DMS53 (cell line): ENCODE data around the gene ABHD18.
A peak's percentile ranks its signal among the peaks of the same experiment; 100 is the strongest.
"Not testable (repeated sequence)": the region's sequence is repeated elsewhere in the genome, so short reads cannot be mapped to it uniquely, and the experiment has no call there.

ENCODE experiments used
- DNase-seq: peaks from one replicate; lab custom pipeline; 2025; lab: John Stamatoyannopoulos, UW

ABHD18 gene

DNA sequence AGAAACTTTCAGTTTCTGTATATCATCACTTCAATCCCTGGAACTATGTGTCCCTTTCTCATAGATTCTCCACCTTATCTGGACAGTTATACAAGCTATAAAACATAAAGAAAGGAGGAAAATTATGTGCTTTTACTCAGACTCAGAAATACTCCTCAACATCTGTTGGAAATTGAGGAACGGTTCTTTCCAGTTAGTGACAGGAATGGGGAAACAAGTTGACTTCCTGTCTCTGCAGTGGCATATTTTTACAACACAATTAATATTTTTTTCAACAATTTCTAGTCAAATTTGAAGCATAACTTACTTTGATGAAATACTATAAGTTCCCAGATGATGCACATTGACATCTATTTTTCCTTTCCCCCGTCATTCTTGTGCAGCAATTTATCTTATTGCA lies 27.9 kb downstream of the ABHD18 start:
- DNase-seq: no peak

DNA sequence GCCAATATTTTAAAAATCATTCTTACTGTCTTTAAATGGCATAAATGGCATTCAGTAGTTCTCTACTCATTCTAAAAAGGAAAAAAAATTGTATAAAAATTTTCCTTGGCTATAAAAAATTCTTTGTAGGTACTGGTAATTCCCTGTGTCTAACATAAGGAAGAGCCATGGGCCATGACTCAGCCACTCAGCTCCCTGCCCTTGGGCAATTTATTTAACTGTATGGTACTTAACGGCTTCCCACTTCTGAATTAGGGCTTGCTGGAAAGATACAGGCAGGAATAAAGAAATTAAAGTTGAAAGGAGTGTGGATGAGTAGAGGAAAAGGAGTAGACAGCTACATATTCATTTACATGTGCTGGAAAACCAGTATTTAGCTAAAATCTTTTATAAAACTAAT lies 30.6 kb downstream of the ABHD18 start:
- peak; percentile 44 for DNase-seq

DNA sequence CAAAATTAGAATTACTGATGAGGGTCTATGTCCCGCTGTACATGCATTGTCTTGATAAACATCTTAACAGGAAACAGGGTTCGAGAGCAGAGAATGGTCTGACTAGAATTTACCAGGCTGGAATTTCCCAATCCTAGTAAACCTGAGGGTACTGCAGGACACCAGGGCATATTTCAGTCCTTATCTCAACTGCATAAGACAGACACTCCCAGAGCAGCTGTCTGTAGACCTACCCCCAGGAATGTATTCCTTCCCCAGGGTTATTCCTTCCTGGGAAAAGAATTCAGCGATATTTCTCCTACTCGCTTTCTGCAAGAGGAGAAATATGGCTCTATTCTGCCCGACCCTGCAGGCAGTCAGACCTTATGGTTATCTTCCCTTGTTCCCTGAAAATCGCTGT lies 31.3 kb downstream of the ABHD18 start:
- not testable (repeated sequence) for DNase-seq

DNA sequence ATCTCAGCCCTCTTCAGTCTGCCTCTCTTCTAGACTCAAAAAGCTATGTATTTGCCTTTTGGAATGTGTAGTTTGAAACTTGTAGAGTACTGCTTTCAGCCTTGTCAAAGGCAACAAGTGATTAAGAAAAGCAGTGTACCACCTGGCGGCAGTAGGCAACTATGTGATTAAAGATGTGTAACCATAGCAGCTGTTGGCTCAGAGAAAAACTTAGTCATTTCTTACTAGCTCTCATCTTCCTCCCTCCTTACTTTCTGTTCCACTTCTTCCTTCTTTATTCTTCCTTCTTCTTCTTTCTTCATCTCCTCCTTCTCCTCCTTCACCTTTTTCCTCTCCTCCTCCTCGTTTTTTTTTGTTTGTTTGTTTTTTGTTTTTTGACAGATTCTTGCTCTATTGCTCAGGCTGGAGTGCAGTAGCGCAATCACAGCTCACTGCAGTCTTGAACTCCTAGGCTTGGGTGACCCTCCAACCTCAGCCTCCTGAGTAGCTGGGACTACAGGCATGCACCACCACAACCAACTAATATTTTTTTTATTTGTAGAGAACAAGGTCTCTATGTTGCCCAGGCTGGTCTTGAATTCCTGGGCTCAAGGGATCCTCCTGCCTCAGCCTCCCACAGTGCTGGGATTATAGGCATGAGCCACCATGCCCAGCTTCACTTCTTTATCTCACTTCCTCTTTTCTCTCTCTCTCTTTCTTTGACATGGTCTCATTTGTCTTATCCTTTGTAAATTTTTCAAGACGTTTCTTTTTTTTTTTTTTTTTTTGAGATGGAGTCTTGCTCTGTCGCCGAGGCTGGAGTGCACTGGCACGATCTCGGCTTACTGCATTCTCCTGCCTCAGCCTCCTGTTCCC lies 32.6 kb downstream of the ABHD18 start:
- DNase-seq: no peak

DNA sequence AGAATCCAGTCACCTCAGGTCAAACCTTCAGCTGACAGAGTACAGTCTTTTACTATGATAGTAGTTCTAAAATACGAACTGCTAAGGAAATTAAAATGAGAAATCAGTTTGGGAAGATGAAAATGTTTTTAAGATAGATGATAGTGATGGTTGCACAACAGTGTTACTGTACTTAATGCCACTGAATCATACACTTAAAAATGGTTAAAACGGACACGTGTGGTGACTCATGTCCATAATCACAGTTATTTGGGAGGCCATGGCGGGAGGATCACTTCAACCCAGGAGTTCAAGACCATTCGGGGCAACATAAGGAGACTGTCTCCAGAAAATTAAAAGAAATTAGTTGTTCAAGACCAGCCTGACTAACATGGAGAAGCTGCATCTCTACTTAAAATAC lies 41.4 kb downstream of the ABHD18 start:
- no peak for DNase-seq

DNA sequence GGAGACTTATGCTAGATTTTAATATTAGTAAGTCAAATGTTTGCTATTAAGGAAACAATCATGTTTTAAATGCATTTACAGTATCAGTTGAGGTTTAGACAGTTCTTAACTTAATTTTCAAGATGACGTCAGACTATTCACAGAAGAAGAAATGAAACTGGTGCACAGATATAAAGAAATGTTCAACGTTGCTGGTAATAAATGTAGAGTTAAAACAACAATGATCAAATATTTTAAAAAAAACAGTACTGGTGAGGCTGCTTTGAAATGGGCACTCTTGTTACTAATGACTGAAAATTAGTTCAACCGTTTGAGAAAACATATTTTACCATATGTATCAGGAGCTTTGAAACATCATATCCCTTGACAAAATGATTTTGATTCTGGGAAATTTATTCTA lies 44.2 kb downstream of the ABHD18 start:
- DNase-seq: no peak

DNA sequence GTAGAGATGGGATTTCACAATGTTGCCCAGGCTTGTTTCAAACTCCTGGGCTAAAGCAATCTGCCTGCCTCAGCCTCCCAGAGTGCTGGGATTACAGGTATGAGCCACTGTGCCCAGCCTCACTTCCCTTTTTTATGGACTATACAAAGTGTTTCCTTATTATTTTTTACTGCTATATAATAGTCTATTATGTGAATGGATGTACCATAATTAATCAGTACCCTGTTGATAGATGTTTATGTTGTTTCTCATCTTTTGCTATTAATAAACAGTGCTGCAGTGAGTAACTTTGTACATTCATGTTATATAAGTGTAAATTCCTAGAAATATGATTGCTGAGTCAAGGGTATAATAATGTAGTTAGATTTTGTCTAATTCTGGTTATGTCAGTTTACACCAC lies 60.1 kb downstream of the ABHD18 start:
- DNase-seq: no peak

DNA sequence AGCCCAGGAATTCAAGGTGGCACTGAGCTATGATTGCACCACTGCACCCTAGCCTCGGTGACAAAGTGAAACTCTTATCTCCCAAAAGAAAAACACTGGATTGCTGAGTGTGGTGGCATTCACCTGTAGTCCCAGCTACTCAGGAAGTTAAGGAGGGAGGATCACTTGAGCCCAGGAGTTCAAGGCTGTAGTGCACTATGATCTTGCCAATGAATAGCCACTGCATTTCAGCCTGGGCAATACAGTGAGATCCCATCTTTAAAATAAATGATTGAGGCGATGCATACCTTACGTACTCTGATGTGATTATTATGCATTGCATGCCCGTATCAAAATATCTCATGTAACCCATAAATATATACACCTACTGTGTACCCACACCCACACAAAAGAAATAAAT lies 64.7 kb downstream of the ABHD18 start:
- no peak for DNase-seq

DNA sequence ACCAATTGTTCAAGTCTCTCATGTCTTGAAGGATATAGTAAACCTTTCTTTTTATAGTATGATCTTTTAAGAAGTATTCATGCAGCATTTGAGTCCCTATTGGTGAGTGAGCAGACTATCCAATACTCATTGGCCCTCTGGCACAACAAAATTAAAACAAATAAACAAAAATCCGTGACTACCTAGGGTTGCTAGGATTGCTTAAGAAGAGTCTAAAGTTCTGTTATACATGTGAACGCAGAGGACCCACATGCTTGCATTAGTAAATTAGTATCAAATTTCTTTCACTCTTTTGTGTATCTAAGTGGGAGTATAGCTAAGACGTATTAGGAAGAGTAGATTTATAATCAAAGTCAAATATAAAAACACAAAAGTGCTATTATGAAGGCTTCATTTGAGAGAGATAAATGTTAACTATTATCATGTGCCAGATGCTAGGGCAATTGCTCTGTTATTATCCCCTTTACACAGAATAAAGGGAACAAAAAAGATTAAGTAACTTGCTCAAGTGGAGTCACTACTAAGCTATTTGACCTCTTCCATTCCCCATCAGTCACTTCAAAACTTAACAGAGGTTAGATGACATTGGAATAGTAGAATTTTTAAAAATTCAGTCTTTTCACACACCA lies 66.7 kb downstream of the ABHD18 start:
- DNase-seq: no peak

DNA sequence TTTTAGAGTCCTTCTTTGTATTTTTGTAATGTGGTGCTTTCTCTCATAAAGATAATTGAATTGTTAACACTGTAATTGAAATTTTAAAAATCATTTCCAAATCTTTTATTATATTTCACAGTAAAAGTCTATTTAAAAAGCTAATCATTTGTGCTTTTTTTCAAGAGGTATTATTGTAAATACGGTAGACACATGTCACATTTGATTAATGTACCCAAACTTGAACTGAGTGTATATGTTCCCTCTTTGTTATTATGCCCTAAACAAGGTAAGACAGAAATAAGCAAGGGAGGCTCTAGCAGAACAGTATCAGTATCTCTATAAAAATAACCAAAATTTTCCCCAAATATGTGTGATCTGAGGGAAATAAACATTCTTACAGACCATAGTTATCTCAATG lies 74.4 kb downstream of the ABHD18 start:
- DNase-seq: no peak

DNA sequence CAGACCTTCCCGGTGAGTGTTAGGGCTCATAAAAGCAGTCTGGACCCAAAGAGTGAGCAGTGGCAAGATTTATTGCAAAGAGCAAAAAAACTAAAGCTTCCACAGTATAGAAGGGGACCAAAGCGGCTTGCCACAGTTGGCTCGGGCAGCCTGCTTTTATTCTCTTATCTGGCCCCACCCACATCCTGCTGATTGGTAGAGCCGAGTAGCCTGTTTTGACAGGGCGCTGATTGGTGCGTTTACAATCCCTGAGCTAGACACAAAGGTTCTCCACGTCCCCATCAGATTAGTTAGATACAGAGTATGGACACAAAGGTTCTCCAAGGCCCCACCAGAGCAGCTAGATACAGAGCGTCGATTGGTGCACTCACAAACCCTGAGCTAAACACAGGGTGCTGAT lies 81.8 kb downstream of the ABHD18 start:
- DNase-seq: not testable (repeated sequence)

DNA sequence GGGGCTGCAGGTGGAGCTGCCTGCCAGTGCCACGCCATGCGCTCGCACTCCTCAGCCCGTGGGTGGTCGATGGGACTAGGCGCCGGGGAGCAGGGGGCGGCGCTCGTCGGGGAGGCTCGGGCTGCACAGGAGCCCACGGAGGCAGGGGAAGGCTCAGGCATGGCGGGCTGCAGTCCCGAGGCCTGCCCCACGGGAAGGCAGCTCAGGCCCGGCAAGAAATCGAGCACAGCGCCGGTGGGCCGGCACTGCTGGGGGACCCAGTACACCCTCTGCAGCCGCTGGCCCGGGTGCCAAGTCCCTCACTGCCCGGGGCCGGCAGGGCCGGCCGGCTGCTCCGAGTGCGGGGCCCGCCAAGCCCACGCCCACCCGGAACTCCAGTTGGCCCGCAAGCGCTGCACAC lies 82.3 kb downstream of the ABHD18 start:
- not testable (repeated sequence) for DNase-seq

DNA sequence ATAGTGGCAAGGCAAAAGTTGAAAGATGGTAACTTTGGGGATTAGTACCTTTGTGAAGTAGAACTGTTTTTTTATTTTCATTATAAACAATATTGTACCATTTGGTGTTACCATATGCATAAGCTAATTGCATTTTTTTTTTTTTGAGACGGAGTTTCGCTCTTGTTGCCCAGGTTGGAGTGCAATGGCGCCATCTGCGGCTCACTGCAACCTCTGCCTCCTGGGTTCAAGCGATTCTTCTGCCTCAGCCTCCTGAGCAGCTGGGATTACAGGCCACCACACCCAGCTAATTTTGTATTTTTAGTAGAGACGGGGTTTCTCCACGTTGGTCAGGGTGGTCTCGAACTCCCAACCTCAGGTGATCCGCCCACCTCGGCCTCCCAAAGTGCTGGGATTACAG lies 86.0 kb downstream of the ABHD18 start:
- DNase-seq: peak; percentile 40

DNA sequence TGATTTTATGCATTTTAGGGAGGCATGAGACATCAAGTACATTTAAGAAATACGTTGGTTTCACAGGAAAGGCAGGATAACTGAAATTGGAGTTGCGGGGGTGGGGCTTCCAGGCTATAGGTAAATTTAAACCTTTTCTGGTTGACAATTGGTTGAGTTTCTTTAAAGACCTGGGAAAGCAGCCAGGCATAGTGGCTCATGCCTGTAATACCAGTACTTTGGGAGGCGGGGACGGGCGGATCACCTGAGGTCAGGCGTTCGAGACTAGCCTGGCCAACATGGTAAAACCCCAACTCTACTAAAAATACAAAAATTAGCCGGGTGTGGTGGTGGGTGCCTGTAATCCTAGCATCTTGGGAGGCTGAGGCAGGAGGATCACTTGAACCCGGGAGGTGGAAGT lies 89.7 kb downstream of the ABHD18 start:
- DNase-seq: not testable (repeated sequence)

DNA sequence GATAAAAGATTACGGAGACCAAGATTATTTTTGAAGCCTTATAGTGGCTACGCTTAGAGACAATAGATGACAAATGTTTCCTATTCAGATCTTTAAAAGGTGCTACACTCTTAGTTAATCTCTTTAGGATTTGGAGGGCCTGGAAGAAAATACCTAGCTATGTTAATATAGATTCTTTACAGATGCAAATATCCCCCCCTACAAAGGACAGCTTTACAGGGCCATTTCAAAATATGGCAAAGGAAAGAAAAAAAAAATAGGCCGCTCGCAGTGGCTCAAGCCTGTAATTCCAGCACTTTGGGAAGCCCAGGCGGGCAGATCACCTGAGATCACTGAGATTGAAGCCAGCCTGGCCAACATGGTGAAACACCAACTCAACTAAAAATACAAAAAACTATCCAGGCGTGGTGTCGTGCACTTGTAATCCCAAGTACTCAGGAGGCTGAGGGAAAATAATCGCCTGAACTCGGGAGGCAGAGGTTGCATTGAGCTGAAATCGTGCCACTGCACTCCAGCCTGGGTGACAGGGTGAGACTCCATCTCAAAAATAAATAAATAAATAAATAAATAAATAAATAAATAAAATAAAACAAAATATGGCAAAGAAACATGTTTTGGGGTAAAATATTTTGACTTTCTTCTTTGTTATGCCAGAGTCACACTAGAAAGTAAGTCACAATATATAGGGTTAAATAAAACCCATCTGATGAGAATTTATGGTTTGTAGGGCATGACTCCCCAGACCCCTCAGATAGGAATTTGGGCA lies 90.4 kb downstream of the ABHD18 start:
- DNase-seq: not testable (repeated sequence)

DNA sequence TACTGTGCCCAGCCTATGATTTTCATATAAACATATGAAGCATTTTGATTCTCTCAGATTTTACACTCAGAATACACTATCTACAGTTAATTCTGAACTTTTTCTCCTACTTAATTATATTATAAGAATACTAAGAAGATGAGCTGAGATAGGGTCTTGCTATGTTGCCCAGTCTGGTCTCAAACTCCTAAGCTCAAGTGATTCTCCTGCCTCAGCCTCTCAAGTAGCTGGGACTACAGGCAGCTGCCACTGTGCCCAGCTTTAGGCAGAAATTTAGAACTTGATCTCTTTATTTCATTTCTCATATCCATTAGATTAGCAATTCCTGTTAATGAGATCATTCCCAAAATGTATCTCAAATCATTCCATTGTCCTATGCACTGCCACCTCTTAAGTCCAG lies 91.2 kb downstream of the ABHD18 start:
- DNase-seq: no peak

DNA sequence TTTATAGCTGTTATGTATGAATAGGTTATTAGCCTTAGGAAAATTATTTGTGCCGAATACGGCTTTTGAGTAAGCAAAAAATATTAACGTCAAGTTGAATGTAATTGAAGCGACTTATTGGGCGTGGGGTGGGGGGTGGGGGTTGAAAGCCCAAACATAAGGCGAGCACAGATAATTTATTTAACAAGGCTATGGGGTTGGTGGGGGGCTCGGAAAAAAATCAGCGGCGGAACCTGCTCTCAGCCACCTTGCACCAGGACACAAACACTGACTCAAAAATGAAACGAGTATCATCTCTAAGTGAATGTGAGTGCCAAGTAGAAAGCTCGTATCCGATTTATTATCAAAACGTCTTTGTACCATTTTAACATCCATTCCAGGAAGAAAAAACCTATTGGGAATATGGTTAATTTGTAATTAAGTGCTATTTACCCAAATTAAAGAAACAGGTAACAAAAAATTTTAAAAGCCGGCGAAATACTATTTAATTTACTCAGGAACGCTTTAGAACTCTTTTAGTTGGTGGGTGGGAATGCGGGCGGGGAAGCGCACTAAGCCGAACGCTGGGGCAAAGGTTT lies 95.0 kb downstream of the ABHD18 start:
- peak; percentile 59 for DNase-seq

DNA sequence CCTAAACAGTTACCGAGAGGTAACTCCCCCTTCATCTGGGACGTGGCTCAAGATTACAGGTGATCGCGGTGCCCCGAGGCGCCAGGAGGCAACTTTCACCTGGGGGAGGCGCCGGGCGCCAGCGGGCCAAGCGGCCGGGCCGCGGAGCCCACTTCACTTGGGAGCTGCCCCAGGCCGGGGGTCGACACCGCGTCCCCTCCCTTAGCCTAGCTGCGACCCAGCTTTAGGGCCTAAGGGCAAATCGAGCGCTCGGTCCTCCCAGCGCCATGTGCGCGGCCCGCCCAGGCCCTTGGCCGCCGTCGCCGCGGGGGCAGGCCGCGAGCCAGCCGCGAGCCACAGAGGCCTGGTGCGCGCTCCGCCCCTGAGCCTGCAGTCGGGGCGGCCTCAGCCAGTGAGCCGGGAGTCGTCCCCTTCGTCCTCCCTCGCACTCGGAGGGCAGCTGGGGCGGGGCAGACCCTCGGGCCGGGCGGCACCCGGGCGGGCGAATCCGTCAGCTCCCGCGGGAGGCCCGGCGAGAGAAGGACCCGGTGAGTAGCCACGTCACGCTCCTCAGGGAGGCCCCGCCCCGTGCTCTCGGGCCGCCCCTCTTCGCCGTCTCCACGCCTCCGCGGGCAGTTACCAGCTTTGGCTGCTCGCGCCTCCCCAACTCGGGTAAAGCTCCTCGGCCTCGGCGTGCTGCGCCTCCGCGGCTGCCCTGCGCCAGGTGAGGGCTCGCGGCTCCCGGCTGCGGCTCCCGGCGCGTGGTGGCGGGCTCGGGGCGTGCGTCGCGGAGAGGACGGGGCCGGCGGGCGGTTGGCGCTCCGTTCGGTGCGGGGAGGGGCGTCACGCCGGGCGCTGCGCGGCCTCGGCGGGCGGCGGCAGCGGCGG lies 95.7 kb downstream of the ABHD18 start, which contains the start of gene LARP1B:
Gene LARP1B, plus strand, starts transcription at position 614 of the 867 bp plus-strand sequence. CDS start 13,640 bp downstream, outside the sequence.
- DNase-seq: peak; percentile 97

DNA sequence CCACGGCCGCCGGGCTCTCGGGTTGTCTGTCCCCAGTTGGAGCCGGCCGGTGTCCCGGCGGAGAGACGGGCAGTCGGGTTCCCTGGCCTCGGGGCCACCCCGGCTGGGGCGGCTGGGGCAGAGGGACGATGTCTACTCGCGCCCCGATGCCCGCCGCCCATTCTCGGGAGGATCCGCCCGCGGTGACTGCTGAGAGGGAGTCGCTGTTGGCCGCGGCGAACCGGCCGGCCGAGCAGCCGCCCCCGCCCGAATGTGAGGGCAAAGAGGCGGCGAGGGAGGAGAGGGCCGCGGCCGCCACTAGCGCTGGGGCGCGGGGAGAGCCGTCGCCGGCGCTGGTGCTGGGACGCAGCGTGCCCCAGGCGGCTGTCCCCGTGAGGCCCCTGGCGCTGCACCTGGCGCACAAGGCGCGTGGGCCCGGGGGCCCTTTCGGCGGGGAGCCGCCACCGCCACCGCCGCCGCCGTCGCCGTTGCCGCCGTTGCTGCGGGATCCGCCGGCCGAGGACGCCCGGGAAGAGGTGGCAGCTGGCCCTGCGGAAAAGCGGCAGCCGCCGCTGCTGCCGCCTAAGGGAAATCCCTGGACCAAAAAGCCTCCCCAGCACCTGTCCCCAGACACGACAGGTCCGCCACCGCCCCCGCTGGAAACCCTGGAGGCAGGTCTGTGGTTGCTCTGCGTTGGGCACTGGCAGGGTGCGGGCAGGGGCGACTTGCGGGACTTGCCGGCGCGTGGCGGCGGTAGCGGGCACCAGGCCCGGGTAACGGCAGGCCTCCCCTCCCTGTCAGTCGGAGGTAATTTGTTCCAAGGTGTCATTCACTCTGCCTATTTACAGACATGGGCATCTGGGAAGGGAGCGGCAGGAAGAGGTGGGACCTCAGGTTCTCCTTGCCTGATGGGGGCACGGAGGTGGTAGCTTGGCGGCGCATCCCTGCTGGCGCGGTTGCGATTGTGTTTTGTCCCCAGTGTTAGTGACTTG lies 96.6 kb downstream of the ABHD18 start:
- DNase-seq: peak; percentile 79

DNA sequence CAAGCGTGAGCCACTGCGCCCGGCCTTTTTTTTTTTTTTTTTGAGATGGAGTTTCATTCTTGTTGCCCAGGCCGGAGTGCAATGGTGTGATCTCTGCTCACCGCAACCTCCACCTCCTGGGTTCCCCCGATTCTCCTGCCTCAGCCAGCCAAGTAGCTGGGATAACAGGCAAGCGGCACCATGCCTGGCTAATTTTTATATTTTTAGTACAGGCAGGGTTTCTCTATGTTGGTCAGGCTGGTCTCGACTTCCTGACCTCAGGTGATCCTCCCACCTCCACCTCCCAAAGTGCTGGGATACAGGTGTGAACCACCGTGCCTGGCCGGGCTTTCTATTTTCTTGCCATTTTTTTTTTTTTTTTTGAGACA lies 101.2 kb downstream of the ABHD18 start:
- DNase-seq: not testable (repeated sequence)
